Measurements from ENCODE around the gene HMX1. TPM values are rescaled to one million over a fixed set of nuclear protein-coding genes. Genes with fewer than 3 reads are reported as not detected.

HMX1 gene
- total and polyA plus RNA-seq, 2 donors (not counting 1 experiment from before 2014, with no cell fraction given), result not detected

DNA sequence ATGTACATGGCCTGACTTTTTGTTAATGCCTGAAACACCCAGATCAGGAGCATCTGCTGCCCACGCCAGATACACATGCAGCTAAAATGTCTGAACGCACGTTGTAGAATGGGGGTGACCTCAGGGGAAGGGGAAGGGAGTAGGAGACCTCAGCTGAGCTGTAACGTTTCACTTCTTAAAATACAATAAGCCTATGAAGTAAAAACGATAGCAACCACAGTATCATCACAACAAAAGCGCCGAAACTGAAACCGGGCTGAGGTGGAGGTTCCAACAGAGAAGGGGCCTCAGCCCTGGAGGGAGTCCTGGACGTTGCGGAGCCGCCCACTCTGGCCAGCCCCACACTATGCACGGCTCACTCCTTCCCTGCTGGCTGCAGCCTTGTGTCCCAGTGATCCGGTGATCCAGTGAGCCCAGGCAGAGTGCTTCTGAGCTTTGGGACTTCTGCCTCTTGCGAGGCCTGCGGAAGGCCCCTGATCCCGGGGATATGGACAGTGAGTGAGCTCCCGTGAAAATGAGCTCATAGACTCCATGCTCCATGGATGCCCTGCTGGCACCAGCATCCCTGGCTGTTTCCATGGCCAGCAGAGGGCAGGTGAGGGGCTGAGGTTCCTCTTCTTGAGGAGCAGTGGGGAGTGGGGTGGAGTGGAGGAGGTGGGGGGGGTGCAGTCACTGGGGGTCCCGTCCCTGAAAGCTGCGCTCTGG lies 52.0 kb downstream of the HMX1 start:
- no peaks in the 10 kb centered on the region for H3K79me2 ChIP-seq (ENCODE audit: control insufficient read depth, insufficient read depth, low read length)
- ChIA-PET POLR2A (interaction anchor here (0.7 kb wide), 1 partner anchor 30 kb away, joined by 4 read pairs; no protein-coding TSS in a partner anchor), CTCF (no interaction called here)
- no peak overlapping the region for H3K9ac ChIP-seq (ENCODE audit: low read length)
- intact Hi-C loops (cut with micrococcal nuclease), result no loop called here
- no peaks in the 10 kb centered on the region for H3K4me1 ChIP-seq (ENCODE audit: control insufficient read depth in 2 of 2, insufficient read depth in 2 of 2, low read length in 2 of 2)
- no peak overlapping the region for H3K27ac ChIP-seq (ENCODE audit: low read length in 2 of 2)
- H3K9me3 ChIP-seq (ENCODE audit: control extremely low read depth in 1 of 3, control insufficient read depth in 2 of 3, insufficient read depth in 1 of 3, low read length in 2 of 3), result peaks cover 0 to 13% (median 0%) of the 10 kb centered on the region in 3 donors
- Mint-ChIP-seq H3K27ac (no peak overlapping the region), H3K4me1 (no peaks in the 10 kb centered on the region), H3K4me3 (no peak overlapping the region), H3K9me3 (ENCODE audit: insufficient read depth) (no peaks in the 10 kb centered on the region), H3K27me3 (peaks cover 11% of the 10 kb centered on the region)
- ATAC-seq (ENCODE audit: low read depth) (no peak), DNase-seq (no peak)
- TF ChIP-seq EZH2 (IDR thresholded peaks at IDR 0.05; ENCODE audit: borderline replicate concordance, insufficient read depth, low read depth, low read length, poor library complexity, severe bottlenecking), result no peak
- TF ChIP-seq, protein P1, sequence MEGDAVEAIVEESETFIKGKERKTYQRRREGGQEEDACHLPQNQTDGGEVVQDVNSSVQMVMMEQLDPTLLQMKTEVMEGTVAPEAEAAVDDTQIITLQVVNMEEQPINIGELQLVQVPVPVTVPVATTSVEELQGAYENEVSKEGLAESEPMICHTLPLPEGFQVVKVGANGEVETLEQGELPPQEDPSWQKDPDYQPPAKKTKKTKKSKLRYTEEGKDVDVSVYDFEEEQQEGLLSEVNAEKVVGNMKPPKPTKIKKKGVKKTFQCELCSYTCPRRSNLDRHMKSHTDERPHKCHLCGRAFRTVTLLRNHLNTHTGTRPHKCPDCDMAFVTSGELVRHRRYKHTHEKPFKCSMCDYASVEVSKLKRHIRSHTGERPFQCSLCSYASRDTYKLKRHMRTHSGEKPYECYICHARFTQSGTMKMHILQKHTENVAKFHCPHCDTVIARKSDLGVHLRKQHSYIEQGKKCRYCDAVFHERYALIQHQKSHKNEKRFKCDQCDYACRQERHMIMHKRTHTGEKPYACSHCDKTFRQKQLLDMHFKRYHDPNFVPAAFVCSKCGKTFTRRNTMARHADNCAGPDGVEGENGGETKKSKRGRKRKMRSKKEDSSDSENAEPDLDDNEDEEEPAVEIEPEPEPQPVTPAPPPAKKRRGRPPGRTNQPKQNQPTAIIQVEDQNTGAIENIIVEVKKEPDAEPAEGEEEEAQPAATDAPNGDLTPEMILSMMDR (IDR thresholded peaks at IDR 0.05), result no peak
- 84% methylated on average over 17 of the region's 19 CpGs for WGBS (ENCODE audit: insufficient coverage)
- H3K36me3 ChIP-seq (replicated peaks in 1 of 2; ENCODE audit: control extremely low read depth in 1 of 2, control insufficient read depth in 1 of 2, extremely low read depth in 1 of 2, insufficient read depth in 2 of 2, low read length in 1 of 2), result no peaks in the 10 kb centered on the region
- H3K4me2 ChIP-seq (replicated peaks; ENCODE audit: low read depth, low read length, poor library complexity, severe bottlenecking), result no peak overlapping the region
- H4K20me1 ChIP-seq (ENCODE audit: control insufficient read depth, insufficient read depth, low read length, poor library complexity, severe bottlenecking), result no peaks in the 10 kb centered on the region
- H3K27me3 ChIP-seq (replicated peaks in 1 of 4; ENCODE audit: control extremely low read depth in 1 of 4, control insufficient read depth in 3 of 4, insufficient read depth in 4 of 4, low read length in 3 of 4), result no peaks in the 10 kb centered on the region
- no peak overlapping the region for H2AFZ ChIP-seq (ENCODE audit: insufficient read depth, low read depth, low read length, poor library complexity, severe bottlenecking)
- H3K4me3 ChIP-seq (ENCODE audit: control extremely low read depth in 1 of 5, extremely low read depth in 1 of 5, insufficient read depth in 1 of 5, low read depth in 2 of 5, low read length in 4 of 5), result no peak overlapping the region

DNA sequence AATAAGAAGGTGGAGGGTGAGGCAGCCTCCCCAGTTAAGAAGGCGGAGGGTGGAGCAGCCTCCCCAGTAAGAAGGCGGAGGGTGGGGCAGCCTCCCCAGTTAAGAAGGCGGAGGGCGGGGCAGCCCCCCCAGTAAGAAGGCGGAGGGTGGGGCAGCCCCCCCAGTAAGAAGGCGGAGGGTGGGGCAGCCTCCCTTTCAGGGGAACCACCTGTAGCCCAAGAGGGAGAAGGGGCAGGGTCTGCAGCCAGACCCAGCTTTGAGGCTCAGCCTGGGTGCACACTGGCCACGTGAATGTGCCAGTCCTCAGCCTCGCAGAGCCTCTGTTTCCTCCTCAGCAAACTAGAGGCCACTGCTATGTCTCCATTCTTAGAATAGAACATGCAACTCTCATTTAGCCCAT lies 52.6 kb downstream of the HMX1 start:
- ChIA-PET CTCF (no interaction called here), POLR2A (no interaction called here)
- no peak for TF ChIP-seq EZH2 (IDR thresholded peaks at IDR 0.05; ENCODE audit: borderline replicate concordance, insufficient read depth, low read depth, low read length, poor library complexity, severe bottlenecking)
- TF ChIP-seq, protein P1 (IDR thresholded peaks at IDR 0.05), result no peak
- no peaks in the 10 kb centered on the region for H3K36me3 ChIP-seq (replicated peaks in 1 of 2; ENCODE audit: control extremely low read depth in 1 of 2, control insufficient read depth in 1 of 2, extremely low read depth in 1 of 2, insufficient read depth in 2 of 2, low read length in 1 of 2)
- no peak overlapping the region for H3K27ac ChIP-seq (ENCODE audit: low read length in 2 of 2)
- no peaks in the 10 kb centered on the region for H3K79me2 ChIP-seq (ENCODE audit: control insufficient read depth, insufficient read depth, low read length)
- Mint-ChIP-seq H3K27me3 (peaks cover 11% of the 10 kb centered on the region), H3K4me1 (no peaks in the 10 kb centered on the region), H3K9me3 (ENCODE audit: insufficient read depth) (no peaks in the 10 kb centered on the region), H3K27ac (no peak overlapping the region), H3K4me3 (no peak overlapping the region)
- H2AFZ ChIP-seq (ENCODE audit: insufficient read depth, low read depth, low read length, poor library complexity, severe bottlenecking), result no peak overlapping the region
- no peaks in the 10 kb centered on the region for H3K4me1 ChIP-seq (ENCODE audit: control insufficient read depth in 2 of 2, insufficient read depth in 2 of 2, low read length in 2 of 2)
- ATAC-seq (ENCODE audit: low read depth), result no peak
- peaks cover 0 to 13% (median 0%) of the 10 kb centered on the region in 3 donors for H3K9me3 ChIP-seq (ENCODE audit: control extremely low read depth in 1 of 3, control insufficient read depth in 2 of 3, insufficient read depth in 1 of 3, low read length in 2 of 3)
- 90% methylated on average over 5 of the region's 8 CpGs for WGBS (ENCODE audit: insufficient coverage)
- no peak overlapping the region for H3K4me3 ChIP-seq (ENCODE audit: control extremely low read depth in 1 of 5, extremely low read depth in 1 of 5, insufficient read depth in 1 of 5, low read depth in 2 of 5, low read length in 4 of 5)
- no peaks in the 10 kb centered on the region for H3K27me3 ChIP-seq (replicated peaks in 1 of 4; ENCODE audit: control extremely low read depth in 1 of 4, control insufficient read depth in 3 of 4, insufficient read depth in 4 of 4, low read length in 3 of 4)
- no peak for DNase-seq
- intact Hi-C loops (cut with micrococcal nuclease), result no loop called here
- H3K4me2 ChIP-seq (replicated peaks; ENCODE audit: low read depth, low read length, poor library complexity, severe bottlenecking), result no peak overlapping the region
- H4K20me1 ChIP-seq (ENCODE audit: control insufficient read depth, insufficient read depth, low read length, poor library complexity, severe bottlenecking), result no peaks in the 10 kb centered on the region
- H3K9ac ChIP-seq (ENCODE audit: low read length), result no peak overlapping the region

All from B cell (primary cell).